ENCODE results near the gene MAP4. TPM values are rescaled to one million over a fixed set of nuclear protein-coding genes. Genes with fewer than 3 reads are reported as not detected.

MAP4 gene
- total RNA-seq, 1 experiment from 2014 or later: 140 TPM

- TF ChIP-seq, protein P1, sequence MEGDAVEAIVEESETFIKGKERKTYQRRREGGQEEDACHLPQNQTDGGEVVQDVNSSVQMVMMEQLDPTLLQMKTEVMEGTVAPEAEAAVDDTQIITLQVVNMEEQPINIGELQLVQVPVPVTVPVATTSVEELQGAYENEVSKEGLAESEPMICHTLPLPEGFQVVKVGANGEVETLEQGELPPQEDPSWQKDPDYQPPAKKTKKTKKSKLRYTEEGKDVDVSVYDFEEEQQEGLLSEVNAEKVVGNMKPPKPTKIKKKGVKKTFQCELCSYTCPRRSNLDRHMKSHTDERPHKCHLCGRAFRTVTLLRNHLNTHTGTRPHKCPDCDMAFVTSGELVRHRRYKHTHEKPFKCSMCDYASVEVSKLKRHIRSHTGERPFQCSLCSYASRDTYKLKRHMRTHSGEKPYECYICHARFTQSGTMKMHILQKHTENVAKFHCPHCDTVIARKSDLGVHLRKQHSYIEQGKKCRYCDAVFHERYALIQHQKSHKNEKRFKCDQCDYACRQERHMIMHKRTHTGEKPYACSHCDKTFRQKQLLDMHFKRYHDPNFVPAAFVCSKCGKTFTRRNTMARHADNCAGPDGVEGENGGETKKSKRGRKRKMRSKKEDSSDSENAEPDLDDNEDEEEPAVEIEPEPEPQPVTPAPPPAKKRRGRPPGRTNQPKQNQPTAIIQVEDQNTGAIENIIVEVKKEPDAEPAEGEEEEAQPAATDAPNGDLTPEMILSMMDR (conservative IDR thresholded peaks at IDR 0.05): no peak
- H3K4ac ChIP-seq (ENCODE audit: low read depth, low read length): no peak overlapping the region
- no CpG with 5 or more reads among the region's 1 CpG for WGBS (ENCODE audit: extremely low coverage, insufficient read length, low lambda C conversion rate)
These were observed 8.2 kb upstream of the MAP4 start for GRCh38 chr3:48024401-48024800.

More at GRCh38 chr3:48024401-48024800, 8.2 kb upstream of the MAP4 start:
- H3K27me3 ChIP-seq (ENCODE audit: insufficient read depth, low read length): no peaks in the 10 kb centered on the region
- no peak overlapping the region for H3K4me3 Mint-ChIP-seq
- H3K9me3 ChIP-seq (ENCODE audit: control insufficient read depth, low read depth, low read length): no peaks in the 10 kb centered on the region
- no peak overlapping the region for H4K5ac ChIP-seq (ENCODE audit: insufficient read length, low read depth, low read length)
- H3K79me2 ChIP-seq (ENCODE audit: insufficient read depth, low read length): peaks cover 11% of the 10 kb centered on the region; the same call in 1 of the 2 replicates
- no peak overlapping the region for H3K27ac Mint-ChIP-seq
- peaks cover 3% of the 10 kb centered on the region for H3K79me1 ChIP-seq (ENCODE audit: insufficient read depth, low read depth, low read length, poor library complexity, severe bottlenecking)
- no peak overlapping the region for H4K91ac ChIP-seq (ENCODE audit: insufficient read length, low read depth, low read length)
- no peak overlapping the region for H3K23ac ChIP-seq (ENCODE audit: insufficient read length, low read depth, low read length)
- H2BK20ac ChIP-seq (ENCODE audit: low read depth, low read length, poor library complexity, severe bottlenecking): no peak overlapping the region
- no peak overlapping the region for H2BK12ac ChIP-seq (ENCODE audit: insufficient read length, low read depth, low read length)
- no peaks in the 10 kb centered on the region for H4K20me1 ChIP-seq (ENCODE audit: control insufficient read depth, insufficient read depth, insufficient read length)
- H3K4me1 ChIP-seq (ENCODE audit: insufficient read depth, low read length): no peaks in the 10 kb centered on the region; the same call in 1 of the 2 replicates
- H3K4me2 ChIP-seq (ENCODE audit: insufficient read depth, insufficient read length, low read length): no peak overlapping the region
- no peak overlapping the region for H3K56ac ChIP-seq (ENCODE audit: insufficient read length, low read depth, low read length)
- H3K27me3 Mint-ChIP-seq (ENCODE audit: low read depth): no peaks in the 10 kb centered on the region
- H2AK5ac ChIP-seq (ENCODE audit: insufficient read length, low read length): no peak overlapping the region
- no peak for DNase-seq
- no peak overlapping the region for H2BK15ac ChIP-seq (ENCODE audit: low read depth, low read length)
- no peaks in the 10 kb centered on the region for H3K23me2 ChIP-seq (ENCODE audit: insufficient read length, low read depth, low read length, poor library complexity, severe bottlenecking)
- H3K14ac ChIP-seq (ENCODE audit: insufficient read depth, low read length): no peak overlapping the region
- H2BK5ac ChIP-seq (ENCODE audit: insufficient read length, low read length): no peak overlapping the region
- no peak overlapping the region for H3T11ph ChIP-seq (ENCODE audit: low read length)
- H3K9ac ChIP-seq (ENCODE audit: extremely low read depth, insufficient read length, low read length): no peak overlapping the region
- no peak overlapping the region for H2BK120ac ChIP-seq (ENCODE audit: low read depth, low read length, poor library complexity, severe bottlenecking)
- H3K27ac ChIP-seq (ENCODE audit: insufficient read length, low read depth, low read length): no peak overlapping the region
- peaks cover 23 to 33% of the 10 kb centered on the region in 2 experiments for H3K4me1 Mint-ChIP-seq
- H3K36me3 Mint-ChIP-seq (ENCODE audit: insufficient read depth in 1 of 3, low read depth in 3 of 3): no peaks in the 10 kb centered on the region; a peak in 1 of 7 replicates
- H3K18ac ChIP-seq (ENCODE audit: insufficient read length, low read depth, low read length): no peak overlapping the region
- no peaks in the 10 kb centered on the region; a peak in 1 of 5 replicates for H3K9me3 Mint-ChIP-seq
- no peak overlapping the region for H2AFZ ChIP-seq (ENCODE audit: low read length)
- no peak overlapping the region for H4K8ac ChIP-seq (replicated peaks; ENCODE audit: insufficient read length, low read depth, low read length)

All from H9 (cell line).